Psoas muscle (tissue), 8 donors: ENCODE measurements around the gene SLC1A2. TPM values are rescaled to one million over a fixed set of nuclear protein-coding genes. Genes with fewer than 3 reads are reported as not detected.
A peak's percentile ranks its signal among the peaks of the same experiment; 100 is the strongest.

Experiments
- ATAC-seq, 4 donors: fragments of 200-7000 bp; cut with Tn5 transposase; one replicate each; pipeline ENCODE4 v1.9.1; 2020; ENCODE audit warnings: moderate library complexity in 3 of 4, mild to moderate bottlenecking in 2 of 4
- DNase-seq, 2 donors: peaks; one replicate each; pipeline ENCODE4 v3.0.0-alpha.2; 2020
- H3K27ac ChIP-seq: fragments of 200-600 bp; one replicate; pipeline ENCODE4 v1.8.0; 2022
- H3K27me3 ChIP-seq, 3 donors: fragments of 200-600 bp in 1 of 3; one replicate each; pipeline versions ENCODE4 v1.6.1 to v1.8.0; 2013 to 2022; ENCODE audit warnings: low read length in 2 of 3, mild to moderate bottlenecking in 2 of 3, moderate library complexity in 1 of 3; ENCODE audit not compliant: insufficient read depth in 3 of 3
- H3K36me3 ChIP-seq, 2 donors: fragments of 200-600 bp in 1 of 2; one replicate each; pipeline versions ENCODE4 v1.6.1 to v1.8.0; 2013 to 2022; ENCODE audit warnings: low read depth in 1 of 2, mild to moderate bottlenecking in 1 of 2, moderate library complexity in 1 of 2; ENCODE audit not compliant: insufficient read depth in 1 of 2
- H3K4me1 ChIP-seq: fragments of 200-600 bp; one replicate; pipeline ENCODE4 v1.8.0; 2022
- H3K4me3 ChIP-seq: fragments of 200-600 bp; one replicate; pipeline ENCODE4 v1.8.0; 2022; ENCODE audit warnings: mild to moderate bottlenecking
- H3K9me3 ChIP-seq: fragments of 200-600 bp; one replicate; pipeline ENCODE4 v1.8.0; 2022
- CTCF ChIP-seq: fragments of 200-600 bp; IDR thresholded peaks from one replicate; pipeline ENCODE4 v1.8.0; 2022; ENCODE audit warnings: antibody characterized with exemption
- WGBS, 3 donors: extraction: QIAGEN DNeasy Blood & Tissue Kit; methylation state at CpG; one replicate each; pipeline versions ENCODE4 v1.1.6 to v1.1.7; 2013; 5-methylcytosine and 5-hydroxymethylcytosine counted together
- intact Hi-C, 2 donors: fragments of 100-400 bp; cut with DNase I; formaldehyde crosslinking; loops; one replicate each; pipeline versions ENCODE4 v1.11.0 to v1.14.2; 2022
- long read RNA-seq, 2 donors: library from polyadenylated mRNA; unstranded; transcript quantifications; one replicate each; pipeline ENCODE4 v2.0.0, GENCODE V29; 2021
- polyA plus RNA-seq, 3 donors: library from polyadenylated mRNA; stranded (reverse); fragments of 200-250 nt; gene quantifications; one replicate each; pipeline ENCODE4 v1.2.3, GENCODE V29; 2013
- total RNA-seq, 4 donors: library from RNA; stranded (reverse); fragmentation: NEBNext Ultra II Directional in 2 of 4; extraction: Animal tissue kit (Norgen Biotek cat#: 25700) in 2 of 4; gene quantifications; one replicate each; pipeline versions ENCODE4 v1.2.1 to v1.2.4, GENCODE V29; 2021 to 2023
- donor health status: healthy with polysubstance abuse.
- donor health status: DM: no; HTN: no; CAD: no; lungs with moderate emphysema.
- donor health status: Bipolar disorder and iron deficiency.
- donor health status: healthy.
- donor health status: DM: yes; HTN: yes; CAD: no.
- donor health status: DM: no; HTN: no; CAD: no.
- donor health status: DM: no; HTN: no; CAD: no.
- donor health status: DM: yes; HTN: yes; CAD: no.

SLC1A2 gene
- total RNA-seq = 1 to 10 TPM in 2 of 4 donors, under 1 TPM in 2; 0.08 to 2.0 (median 0.91) TPM
- polyA plus RNA-seq = under 1 TPM; 0.05 to 0.70 (median 0.35) TPM
- long read RNA-seq, donor 1 = 0 reads
- long read RNA-seq, donor 2 = 0 reads

GRCh38 chr11:35419184-35419829, at the start of gene SLC1A2:
Gene SLC1A2, minus strand, starts transcription at chr11:35419558. Its CDS starts 592 bp downstream, at chr11:35418966.
- H3K9me3 ChIP-seq = no peaks in the 10 kb centered on the region
- intact Hi-C loops = no loop called here
- no peak within 1 kb of the TSS for H3K27ac ChIP-seq
- ATAC-seq (peak; percentile 13 to 78 (median 56)), DNase-seq (peak; percentile 28 to 52)
- peaks cover 5% of the 10 kb centered on the region for H3K4me1 ChIP-seq
- peak within 1 kb of the TSS; percentile 63 for H3K4me3 ChIP-seq
- peaks cover 10 to 61% (median 10%) of the 10 kb centered on the region in 3 donors for H3K27me3 ChIP-seq
- no peak for TF ChIP-seq CTCF
- 0 to 4% (median 1%) methylated on average over 32 to 71 of the region's 71 CpGs for WGBS, 3 donors
- H3K36me3 ChIP-seq = no peaks in the 10 kb centered on the region

GRCh38 chr11:35466058-35466457, 46.7 kb upstream of the SLC1A2 start:
- Histone ChIP-seq H3K36me3 (no peaks in the 10 kb centered on the region), H3K9me3 (no peaks in the 10 kb centered on the region), H3K27ac (no peak overlapping the region), H3K27me3 (peaks cover 0 to 4% (median 2%) of the 10 kb centered on the region in 3 donors), H3K4me1 (no peaks in the 10 kb centered on the region), H3K4me3 (no peak overlapping the region)
- DNase-seq (no peak), ATAC-seq (no peak)
- intact Hi-C loops = no loop called here
- no peak for TF ChIP-seq CTCF
- WGBS, 3 donors = 76 to 80% (median 80%) methylated on average over 3 of the region's 3 CpGs

GRCh38 chr11:35464308-35464707, 45.0 kb upstream of the SLC1A2 start:
- Histone ChIP-seq H3K9me3 (no peaks in the 10 kb centered on the region), H3K36me3 (no peaks in the 10 kb centered on the region), H3K27ac (no peak overlapping the region), H3K27me3 (peaks cover 0 to 2% (median 2%) of the 10 kb centered on the region in 3 donors), H3K4me1 (no peaks in the 10 kb centered on the region), H3K4me3 (no peak overlapping the region)
- ATAC-seq = no peak
- 96 to 97% (median 97%) methylated on average over 1 of the region's 1 CpG for WGBS, 3 donors
- intact Hi-C loops = no loop called here
- no peak for DNase-seq
- TF ChIP-seq CTCF = no peak

- ATAC-seq (no peak), DNase-seq (no peak)
- peaks cover 0 to 4% (median 0%) of the 10 kb centered on the region in 3 donors for H3K27me3 ChIP-seq
- no peak overlapping the region for H3K4me3 ChIP-seq
- 68 to 72% (median 70%) methylated on average over 13 of the region's 13 CpGs for WGBS, 3 donors
- intact Hi-C loops = no loop called here
- H3K9me3 ChIP-seq = no peaks in the 10 kb centered on the region
- TF ChIP-seq CTCF = no peak
- H3K27ac ChIP-seq = no peak overlapping the region
- no peaks in the 10 kb centered on the region for H3K36me3 ChIP-seq
- no peaks in the 10 kb centered on the region for H3K4me1 ChIP-seq
Measured at GRCh38 chr11:35463331-35463751, 44.0 kb upstream of the SLC1A2 start.
